OCI-LY1 (cell line): ENCODE results near the gene TMEM234.

ENCODE experiments used
- CTCF ChIP-seq: fragments of 200-600 bp; sonication (generic), shearing (Covaris generic); IDR thresholded peaks from 2 replicates; pipeline ENCODE4 v1.5.1; 2017; ENCODE audit warnings: mild to moderate bottlenecking, antibody characterized with exemption, low read length, moderate library complexity, mixed read lengths
- EZH2 ChIP-seq: fragments of 200-600 bp; sonication (generic), shearing (Covaris generic); IDR thresholded peaks from 2 replicates; pipeline ENCODE4 v1.8.0; 2017; ENCODE audit warnings: borderline replicate concordance, mixed run types, mild to moderate bottlenecking, antibody characterized with exemption, low read length, moderate library complexity, mixed read lengths

- TF ChIP-seq CTCF = no peak
- TF ChIP-seq EZH2 = no peak
Observed at GRCh38 chr1:32221980-32222755, at the start of gene TMEM234, which contains the start of gene EIF3I.
